K562 (cell line): ENCODE measurements around the gene HDAC5. TPM values are rescaled to one million over a fixed set of nuclear protein-coding genes. Genes with fewer than 3 reads are reported as not detected.

Experiments
- ATAC-seq: fragments of 200-7000 bp; cut with Tn5 transposase; 3 replicates; pipeline ENCODE4 v1.9.1; 2020; ENCODE audit warnings: moderate library complexity
- BruUV-seq: library from RNA; stranded (reverse); fragments of 400-500 nt; replicated peaks from 2 replicates; lab custom pipeline; 2021; lab: Mats Ljungman, UMichigan
- CTCF ChIA-PET: fragments of 300-600 bp; formaldehyde crosslinking; extraction: SDS; loops from one replicate; lab custom pipeline; 2021; ENCODE audit warnings: low intra/inter-chr PET ratio; lab: Yijun Ruan, JAX
- POLR2A ChIA-PET: fragments of 300-600, 350-650 bp; sonication (Branson Sonifier 250); formaldehyde crosslinking; extraction: SDS; loops from one replicate; lab custom pipeline; 2021; ENCODE audit warnings: antibody characterized with exemption, inconsistent platforms; lab: Yijun Ruan, JAX
- DNase-seq, 4 experiments: peaks; one replicate each; pipeline versions ENCODE4 v3.0.0 to v3.0.0-alpha.2; 2011 to 2018; ENCODE audit warnings: low spot score in 3 of 4, mixed read lengths in 3 of 4; ENCODE audit errors: extremely low read depth in 1 of 4
- FAIRE-seq: peaks from 2 replicates; lab custom pipeline; 2011; peaks lifted over from hg19 to GRCh38; lab: Jason Lieb, UNC
- H2AFZ ChIP-seq: 2 replicates; pipeline ENCODE4 v1.6.0; 2011; ENCODE audit warnings: low read depth, low read length, control low read depth, inconsistent platforms
- H3K27ac ChIP-seq: fragments of 200-600 bp; 3 replicates; pipeline ENCODE4 v1.8.0; 2011; ENCODE audit warnings: low read depth, mild to moderate bottlenecking, control low read depth, inconsistent platforms, low read length, moderate library complexity, mixed read lengths; ENCODE audit errors: extremely low read depth
- H3K27me3 ChIP-seq, 2 experiments: fragments of 300-600 bp in 1 of 2; 2 replicates in 1 of 2; 3 replicates in 1 of 2; pipeline versions ENCODE4 v1.6.0 to v1.8.0; 2011; ENCODE audit warnings: inconsistent platforms in 2 of 2, low read length in 2 of 2, mild to moderate bottlenecking in 1 of 2, mixed read lengths in 1 of 2, moderate library complexity in 1 of 2; ENCODE audit not compliant: control insufficient read depth in 2 of 2, insufficient read depth in 2 of 2
- H3K36me3 ChIP-seq: fragments of 300-600 bp; 3 replicates; pipeline ENCODE4 v1.8.0; 2011; ENCODE audit warnings: mild to moderate bottlenecking, low read length, inconsistent platforms; ENCODE audit not compliant: control insufficient read depth, insufficient read depth
- H3K4me1 ChIP-seq, 2 experiments: fragments of 200-600 bp in 1 of 2; replicated peaks in 1 of 2; 2 replicates in 1 of 2; 3 replicates in 1 of 2; pipeline versions ENCODE4 v1.5.1 to v1.8.0; 2011; ENCODE audit warnings: inconsistent platforms in 2 of 2, low read length in 2 of 2, mild to moderate bottlenecking in 1 of 2, mixed read lengths in 1 of 2, moderate library complexity in 1 of 2; ENCODE audit not compliant: control insufficient read depth in 2 of 2, insufficient read depth in 2 of 2
- H3K4me2 ChIP-seq: 2 replicates; pipeline ENCODE4 v1.6.1; 2011; ENCODE audit warnings: low read length, control low read depth, inconsistent platforms, mixed read lengths; ENCODE audit not compliant: insufficient read depth
- H3K4me3 ChIP-seq: fragments of 200-600 bp; sonication (generic), shearing (Covaris generic); 2 replicates; pipeline ENCODE4 v1.5.1; 2016; ENCODE audit warnings: control low read depth, inconsistent platforms
- H3K79me2 ChIP-seq: fragments of 200-600 bp; 3 replicates; pipeline ENCODE4 v1.8.0; 2011; ENCODE audit warnings: low read length, inconsistent platforms; ENCODE audit not compliant: control insufficient read depth, insufficient read depth
- H3K9ac ChIP-seq, 2 experiments: 2 replicates each; pipeline versions ENCODE4 v1.6.0 to v1.6.1; 2011; ENCODE audit warnings: low read depth in 2 of 2, low read length in 2 of 2, control low read depth in 1 of 2, inconsistent platforms in 1 of 2, mild to moderate bottlenecking in 1 of 2, mixed read lengths in 1 of 2; ENCODE audit not compliant: insufficient read depth in 1 of 2
- H3K9me1 ChIP-seq: one replicate; pipeline ENCODE4 v1.6.0; 2011; ENCODE audit warnings: inconsistent platforms, mild to moderate bottlenecking, low read length, moderate library complexity; ENCODE audit not compliant: control insufficient read depth, insufficient read depth
- H3K9me3 ChIP-seq: replicated peaks from 2 replicates; pipeline ENCODE4 v1.5.1; 2011; ENCODE audit warnings: low read depth, low read length, inconsistent platforms; ENCODE audit not compliant: control insufficient read depth, insufficient read depth
- H4K20me1 ChIP-seq: replicated peaks from 2 replicates; pipeline ENCODE4 v1.6.1; 2011; ENCODE audit warnings: low read length, inconsistent platforms, mixed read lengths; ENCODE audit not compliant: control insufficient read depth, insufficient read depth
- FOXP1 ChIP-seq: sonication (generic); formaldehyde crosslinking; IDR thresholded peaks from 2 replicates; pipeline ENCODE4 v1.8.0; 2022; ENCODE audit warnings: mild to moderate bottlenecking, missing genetic modification reagents
- ZNF551 ChIP-seq: fragments of 250-450 bp; sonication (Bioruptor Pico); IDR thresholded peaks from 2 replicates; pipeline ENCODE4 v1.5.0; 2021; ENCODE audit warnings: mild to moderate bottlenecking, moderate library complexity
- WGBS: fragments of 100-300 bp; shearing (Covaris generic); methylation state at CpG from one replicate; pipeline ENCODE4 v1.1.6; 2016; ENCODE audit warnings: low coverage, mixed read lengths; ENCODE audit not compliant: insufficient coverage; ENCODE audit errors: missing lambda C conversion rate; 5-methylcytosine and 5-hydroxymethylcytosine counted together
- in situ Hi-C: fragments of 300-500 bp; cut with MboI; formaldehyde crosslinking; loops from 4 replicates; pipeline ENCODE4 v1.15.0; 2018; ENCODE audit warnings: inconsistent platforms, mixed read lengths
- intact Hi-C: fragments of 100-400 bp; cut with micrococcal nuclease; formaldehyde crosslinking; loops from 2 replicates; pipeline ENCODE4 v1.14.2; 2022
- polyA plus RNA-seq, 8 experiments: library from polyadenylated mRNA; depleted of rRNA in 4 of 8; stranded (reverse) in 5 of 8; unstranded in 3 of 8; fragments of >200 nt; fragmentation: Nextera tagmentation in 2 of 8; fragmentation: Illumina TruSeq in 1 of 8; extraction: Ambion mirVana in 2 of 8; extraction: Trizol in 1 of 8; gene quantifications; 2 replicates each; pipeline versions ENCODE4 v1.2.1 to v1.2.3, GENCODE V29; 2011 to 2014; ENCODE audit warnings: inconsistent platforms in 1 of 8, missing spikeins in 1 of 8
- total RNA-seq, 7 experiments: library from RNA; depleted of rRNA in 6 of 7; stranded (reverse); fragments of >200 nt in 6 of 7; fragmentation: Illumina TruSeq in 2 of 7; extraction: Trizol in 2 of 7; gene quantifications; 2 replicates each; pipeline versions ENCODE4 v1.2.1 to v1.2.3, GENCODE V29; 2011 to 2021; ENCODE audit warnings: low replicate concordance in 1 of 7
- TF ChIP-seq, protein P1 (sequence below): sonication (generic); formaldehyde crosslinking; IDR thresholded peaks from 2 replicates; pipeline ENCODE4 v1.8.0; 2022; ENCODE audit warnings: missing genetic modification reagents, mild to moderate bottlenecking, borderline replicate concordance
- TF ChIP-seq, protein P2 (sequence below): sonication (generic); formaldehyde crosslinking; IDR thresholded peaks from 2 replicates; pipeline ENCODE4 v1.8.0; 2022; ENCODE audit warnings: missing genetic modification reagents, mild to moderate bottlenecking, moderate library complexity, borderline replicate concordance

Gene HDAC5
- total and polyA plus RNA-seq, 9 of the 15 experiments (the other 6 are each of a cell fraction or from before 2014, with no cell fraction given) = 0.45 to 26.2 (median 16.4) TPM

DNA sequence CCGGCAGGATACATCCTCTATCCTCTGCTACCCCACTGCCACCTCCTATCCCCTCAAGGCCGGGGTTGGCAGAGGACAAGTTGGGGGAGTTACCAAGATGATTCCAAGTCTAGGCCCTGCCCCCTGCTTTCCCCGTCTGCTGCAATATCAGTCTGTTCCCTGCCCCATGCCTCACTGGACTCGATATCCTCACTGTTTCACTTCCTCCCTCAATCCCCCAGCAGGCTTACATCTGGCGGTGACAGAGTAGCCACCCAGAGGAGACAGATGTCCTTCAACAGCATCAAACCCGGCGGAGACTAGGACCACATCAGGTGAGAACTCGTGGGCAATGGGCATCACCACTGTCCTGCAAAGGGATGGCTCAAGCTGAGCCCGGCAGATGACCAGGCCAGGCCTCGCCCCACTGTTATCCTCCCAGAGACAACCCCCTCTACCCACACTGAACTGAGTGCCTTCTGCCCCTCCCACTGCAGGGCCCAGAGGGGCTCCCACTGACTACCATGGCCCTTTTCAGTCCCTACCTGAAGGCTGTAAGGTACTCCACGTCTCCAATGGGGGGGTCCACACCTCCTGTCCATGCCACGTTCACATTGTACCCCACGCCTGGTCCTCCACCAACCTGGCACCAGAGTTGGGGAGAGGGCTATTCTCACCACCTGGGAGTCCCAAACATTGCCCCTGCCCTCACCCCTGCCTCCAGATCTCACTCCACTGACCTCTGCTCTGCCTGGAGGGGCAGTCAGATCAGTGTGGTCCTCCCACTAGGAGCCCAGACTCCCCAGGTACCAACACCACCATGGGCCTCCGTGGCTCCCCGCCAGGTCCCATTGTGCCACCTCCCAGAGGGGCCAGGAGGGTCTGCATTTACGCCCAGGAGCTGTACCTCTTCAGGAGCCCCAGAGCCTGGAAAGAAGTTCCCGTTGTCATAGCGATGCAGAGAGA lies 43.3 kb downstream of the HDAC5 start:
- Histone ChIP-seq H3K4me1 (peaks cover 2 to 28% of the 10 kb centered on the region in 2 experiments; a peak in 4 of 5 replicates), H2AFZ (no peak overlapping the region), H3K27me3 (no peaks in the 10 kb centered on the region), H3K27ac (no peak overlapping the region), H3K4me3 (no peak overlapping the region), H3K79me2 (no peaks in the 10 kb centered on the region; the same call in 2 of the 3 replicates), H3K36me3 (peaks cover 41% of the 10 kb centered on the region; the same call in 2 of the 3 replicates), H4K20me1 (no peaks in the 10 kb centered on the region), H3K9me1 (no peaks in the 10 kb centered on the region), H3K9ac (no peak overlapping the region; a peak in 1 of 4 replicates), H3K9me3 (no peaks in the 10 kb centered on the region), H3K4me2 (no peak overlapping the region)
- CTCF ChIA-PET = no interaction called here
- in situ Hi-C loops (no loop called here), intact Hi-C loops (no loop called here)
- no TSS peak for BruUV-seq
- TF ChIP-seq FOXP1 (CRISPR knock-in tag) = no peak
- TF ChIP-seq, protein P1, sequence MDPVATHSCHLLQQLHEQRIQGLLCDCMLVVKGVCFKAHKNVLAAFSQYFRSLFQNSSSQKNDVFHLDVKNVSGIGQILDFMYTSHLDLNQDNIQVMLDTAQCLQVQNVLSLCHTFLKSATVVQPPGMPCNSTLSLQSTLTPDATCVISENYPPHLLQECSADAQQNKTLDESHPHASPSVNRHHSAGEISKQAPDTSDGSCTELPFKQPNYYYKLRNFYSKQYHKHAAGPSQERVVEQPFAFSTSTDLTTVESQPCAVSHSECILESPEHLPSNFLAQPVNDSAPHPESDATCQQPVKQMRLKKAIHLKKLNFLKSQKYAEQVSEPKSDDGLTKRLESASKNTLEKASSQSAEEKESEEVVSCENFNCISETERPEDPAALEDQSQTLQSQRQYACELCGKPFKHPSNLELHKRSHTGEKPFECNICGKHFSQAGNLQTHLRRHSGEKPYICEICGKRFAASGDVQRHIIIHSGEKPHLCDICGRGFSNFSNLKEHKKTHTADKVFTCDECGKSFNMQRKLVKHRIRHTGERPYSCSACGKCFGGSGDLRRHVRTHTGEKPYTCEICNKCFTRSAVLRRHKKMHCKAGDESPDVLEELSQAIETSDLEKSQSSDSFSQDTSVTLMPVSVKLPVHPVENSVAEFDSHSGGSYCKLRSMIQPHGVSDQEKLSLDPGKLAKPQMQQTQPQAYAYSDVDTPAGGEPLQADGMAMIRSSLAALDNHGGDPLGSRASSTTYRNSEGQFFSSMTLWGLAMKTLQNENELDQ (CRISPR knock-in tag) = no peak
- no peak for TF ChIP-seq ZNF551 (CRISPR knock-in tag)
- TF ChIP-seq, protein P2, sequence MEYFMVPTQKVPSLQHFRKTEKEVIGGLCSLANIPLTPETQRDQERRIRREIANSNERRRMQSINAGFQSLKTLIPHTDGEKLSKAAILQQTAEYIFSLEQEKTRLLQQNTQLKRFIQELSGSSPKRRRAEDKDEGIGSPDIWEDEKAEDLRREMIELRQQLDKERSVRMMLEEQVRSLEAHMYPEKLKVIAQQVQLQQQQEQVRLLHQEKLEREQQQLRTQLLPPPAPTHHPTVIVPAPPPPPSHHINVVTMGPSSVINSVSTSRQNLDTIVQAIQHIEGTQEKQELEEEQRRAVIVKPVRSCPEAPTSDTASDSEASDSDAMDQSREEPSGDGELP (CRISPR knock-in tag) = peak; percentile 22; the same call in 1 of the 2 replicates
- no peak for ATAC-seq
- no peak for FAIRE-seq
- POLR2A ChIA-PET = interaction anchor here (0.8 kb wide), 1 partner anchor 14 kb away, joined by 3 read pairs; the partner anchor contains the start of gene LSM12
- DNase-seq = no peak
- WGBS = 64% methylated on average over 18 of the region's 18 CpGs
